WTC11 (cell line): ENCODE data around the gene PNMA8B. TPM values are rescaled to one million over a fixed set of nuclear protein-coding genes. Genes with fewer than 3 reads are reported as not detected.

Experiments
- ATAC-seq: fragments of 200-7000 bp; cut with Tn5 transposase; 2 replicates; pipeline ENCODE4 v1.10.0; 2021; ENCODE audit warnings: mild to moderate bottlenecking, moderate library complexity
- CTCF ChIA-PET: fragments of 300-600 bp; sonication (Branson Sonifier 250); formaldehyde crosslinking; loops from one replicate; lab custom pipeline; 2021; ENCODE audit warnings: antibody characterized with exemption; lab: Charles Lee
- POLR2A ChIA-PET: fragments of 350-600 bp; sonication (Branson Sonifier 250); formaldehyde crosslinking; loops from one replicate; lab custom pipeline; 2021; ENCODE audit warnings: antibody characterized with exemption; lab: Charles Lee
- DNase-seq: peaks from one replicate; pipeline ENCODE4 v3.0.0; 2021; ENCODE audit warnings: low spot score
- H3K27ac Mint-ChIP-seq: 2 replicates; pipeline ENCODE4 v1.8.0; 2021; ENCODE audit warnings: mixed read lengths
- H3K27me3 Mint-ChIP-seq: 2 replicates; pipeline ENCODE4 v1.8.0; 2021; ENCODE audit warnings: low read depth, mild to moderate bottlenecking, moderate library complexity, mixed read lengths
- H3K36me3 Mint-ChIP-seq: 2 replicates; pipeline ENCODE4 v1.8.0; 2021; ENCODE audit warnings: mixed read lengths
- H3K4me1 Mint-ChIP-seq: 2 replicates; pipeline ENCODE4 v1.8.0; 2022; ENCODE audit warnings: mixed read lengths
- H3K4me3 Mint-ChIP-seq: 2 replicates; pipeline ENCODE4 v1.8.0; 2021; ENCODE audit warnings: mild to moderate bottlenecking, moderate library complexity, mixed read lengths
- H3K9me3 Mint-ChIP-seq: 2 replicates; pipeline ENCODE4 v1.8.0; 2021; ENCODE audit warnings: mixed read lengths
- CBFB ChIP-seq: sonication (generic); formaldehyde crosslinking; IDR thresholded peaks from 2 replicates; pipeline ENCODE4 v1.8.1; 2022; ENCODE audit warnings: mild to moderate bottlenecking, low read depth, missing genetic modification reagents
- ESRRA ChIP-seq: sonication (generic); formaldehyde crosslinking; IDR thresholded peaks from 2 replicates; pipeline ENCODE4 v1.8.1; 2022; ENCODE audit warnings: mild to moderate bottlenecking, missing genetic modification reagents, borderline replicate concordance
- FOXK1 ChIP-seq: sonication (generic); formaldehyde crosslinking; IDR thresholded peaks from 2 replicates; pipeline ENCODE4 v1.8.0; 2022; ENCODE audit warnings: mild to moderate bottlenecking, moderate library complexity, missing genetic modification reagents
- FOXP1 ChIP-seq: sonication (generic); formaldehyde crosslinking; IDR thresholded peaks from 2 replicates; pipeline ENCODE4 v1.8.0; 2022; ENCODE audit warnings: missing genetic modification reagents, mild to moderate bottlenecking, moderate library complexity, borderline replicate concordance
- GTF2I ChIP-seq: fragments of 250-450 bp; sonication (Bioruptor Pico); conservative IDR thresholded peaks from 2 replicates; pipeline ENCODE4 v1.4.0; 2021; ENCODE audit warnings: mild to moderate bottlenecking
- TEAD1 ChIP-seq: sonication (generic); formaldehyde crosslinking; IDR thresholded peaks from 2 replicates; pipeline ENCODE4 v1.8.0; 2022; ENCODE audit warnings: mild to moderate bottlenecking, missing genetic modification reagents
- ZNF121 ChIP-seq: sonication (generic); formaldehyde crosslinking; IDR thresholded peaks from 2 replicates; pipeline ENCODE4 v1.8.0; 2023; ENCODE audit warnings: missing genetic modification reagents
- ZNF138 ChIP-seq: sonication (generic); formaldehyde crosslinking; conservative IDR thresholded peaks from 2 replicates; pipeline ENCODE4 v1.8.1; 2022; ENCODE audit warnings: mild to moderate bottlenecking, moderate library complexity, missing genetic modification reagents
- ZNF263 ChIP-seq: sonication (generic); formaldehyde crosslinking; IDR thresholded peaks from 2 replicates; pipeline ENCODE4 v1.8.1; 2022; ENCODE audit warnings: low read depth, mild to moderate bottlenecking, moderate library complexity, missing genetic modification reagents
- total RNA-seq: library from RNA; stranded (reverse); gene quantifications from 3 replicates; pipeline ENCODE4 v1.2.3, GENCODE V29; 2021
- TF ChIP-seq, protein P1 (sequence below): sonication (generic); formaldehyde crosslinking; IDR thresholded peaks from 2 replicates; pipeline ENCODE4 v1.8.0; 2022; ENCODE audit warnings: mild to moderate bottlenecking, missing genetic modification reagents
- TF ChIP-seq, protein P2 (sequence below): sonication (generic); formaldehyde crosslinking; IDR thresholded peaks from 2 replicates; pipeline ENCODE4 v1.8.1; 2022; ENCODE audit warnings: mild to moderate bottlenecking, missing genetic modification reagents, moderate library complexity, borderline replicate concordance
- TF ChIP-seq, protein P3 (sequence below): fragments of 200-600 bp; IDR thresholded peaks from 2 replicates; pipeline ENCODE4 v1.8.0; 2022; ENCODE audit warnings: antibody characterized with exemption
- TF ChIP-seq, protein P4 (sequence below): sonication (generic); formaldehyde crosslinking; IDR thresholded peaks from 2 replicates; pipeline ENCODE4 v1.8.1; 2023; ENCODE audit warnings: mild to moderate bottlenecking, missing genetic modification reagents, moderate library complexity
- TF ChIP-seq, protein P5 (sequence below): sonication (generic); formaldehyde crosslinking; IDR thresholded peaks from 2 replicates; pipeline ENCODE4 v1.8.0; 2022; ENCODE audit warnings: missing genetic modification reagents
- TF ChIP-seq, protein P6 (sequence below): fragments of 250-450 bp; sonication (Bioruptor Pico); IDR thresholded peaks from 2 replicates; pipeline ENCODE4 v2.1.2; 2022; ENCODE audit warnings: mild to moderate bottlenecking, moderate library complexity
- TF ChIP-seq, protein P7 (sequence below): fragments of 250-450 bp; sonication (Bioruptor Pico); IDR thresholded peaks from 2 replicates; pipeline ENCODE4 v1.8.0; 2021; ENCODE audit warnings: mild to moderate bottlenecking
- TF ChIP-seq, protein P8 (sequence below): sonication (generic); formaldehyde crosslinking; conservative IDR thresholded peaks from 2 replicates; pipeline ENCODE4 v1.8.1; 2023; ENCODE audit warnings: mild to moderate bottlenecking, low read depth, missing genetic modification reagents, moderate library complexity
- TF ChIP-seq, protein P9 (sequence below): sonication (generic); formaldehyde crosslinking; IDR thresholded peaks from 2 replicates; pipeline ENCODE4 v1.8.1; 2022; ENCODE audit warnings: missing genetic modification reagents, borderline replicate concordance

PNMA8B gene
- total RNA-seq, 1 experiment from 2014 or later, result 2.8 TPM

DNA sequence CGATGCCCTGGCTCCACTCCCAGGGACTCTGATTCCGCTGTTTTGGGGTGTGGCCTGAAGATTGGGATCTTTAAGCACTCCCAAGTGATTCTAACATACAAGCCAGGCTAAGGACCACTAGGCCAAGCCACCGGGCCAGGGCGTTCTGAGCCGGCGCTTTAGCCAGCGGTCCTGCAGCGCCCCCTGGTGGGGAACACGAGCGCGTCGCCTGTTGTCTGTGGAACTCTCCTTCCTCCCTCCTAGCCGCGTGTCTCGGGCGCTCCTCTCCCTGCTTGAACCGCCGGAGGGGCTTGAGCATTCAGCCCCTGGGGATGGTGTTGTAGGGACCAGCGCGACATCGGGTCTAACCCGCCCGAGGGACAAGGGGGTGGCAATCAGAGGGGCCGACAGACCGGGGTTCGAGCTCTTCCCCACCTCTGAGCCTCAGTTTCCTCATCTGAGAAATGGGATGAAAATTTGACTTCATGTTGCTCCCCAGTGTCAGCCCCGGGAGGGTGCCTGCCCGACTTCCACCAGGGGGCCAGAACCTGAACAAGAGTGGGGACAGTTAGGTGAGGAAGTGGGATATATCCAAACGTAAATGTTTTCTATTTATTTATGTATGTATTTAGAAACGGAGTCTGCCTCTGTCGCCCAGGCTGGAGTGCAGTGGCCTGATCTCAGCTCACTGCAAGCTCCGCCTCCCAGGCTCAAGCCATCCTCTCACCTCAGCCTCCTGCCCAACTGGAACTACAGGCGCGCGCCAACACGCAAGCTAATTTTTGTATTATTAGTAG lies 18.0 kb upstream of the PNMA8B start:
- ATAC-seq, result peak; percentile 84
- Mint-ChIP-seq H3K4me1 (0 out of 2 replicates have a peak, but pooled peaks cover 2% of the 10 kb centered on the region), H3K4me3 (no peak overlapping the region), H3K27ac (no peak overlapping the region), H3K36me3 (no peaks in the 10 kb centered on the region), H3K27me3 (no peaks in the 10 kb centered on the region), H3K9me3 (peaks cover 10% of the 10 kb centered on the region)
- TF ChIP-seq TEAD1 (CRISPR knock-in tag) (0 out of 2 replicates have a peak, but pooled peaks have one; percentile 53), ZNF121 (no peak), FOXK1 (CRISPR knock-in tag) (0 out of 2 replicates have a peak, but pooled peaks have one; percentile 31), CBFB (no peak), ZNF263 (peak; percentile 99), FOXP1 (CRISPR knock-in tag) (peak; percentile 29; the same call in 1 of the 2 replicates), GTF2I (peak; percentile 98)
- TF ChIP-seq, protein P1, sequence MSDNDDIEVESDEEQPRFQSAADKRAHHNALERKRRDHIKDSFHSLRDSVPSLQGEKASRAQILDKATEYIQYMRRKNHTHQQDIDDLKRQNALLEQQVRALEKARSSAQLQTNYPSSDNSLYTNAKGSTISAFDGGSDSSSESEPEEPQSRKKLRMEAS (CRISPR knock-in tag), result peak; percentile 74
- TF ChIP-seq, protein P2, sequence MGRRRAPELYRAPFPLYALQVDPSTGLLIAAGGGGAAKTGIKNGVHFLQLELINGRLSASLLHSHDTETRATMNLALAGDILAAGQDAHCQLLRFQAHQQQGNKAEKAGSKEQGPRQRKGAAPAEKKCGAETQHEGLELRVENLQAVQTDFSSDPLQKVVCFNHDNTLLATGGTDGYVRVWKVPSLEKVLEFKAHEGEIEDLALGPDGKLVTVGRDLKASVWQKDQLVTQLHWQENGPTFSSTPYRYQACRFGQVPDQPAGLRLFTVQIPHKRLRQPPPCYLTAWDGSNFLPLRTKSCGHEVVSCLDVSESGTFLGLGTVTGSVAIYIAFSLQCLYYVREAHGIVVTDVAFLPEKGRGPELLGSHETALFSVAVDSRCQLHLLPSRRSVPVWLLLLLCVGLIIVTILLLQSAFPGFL, result no peak
- TF ChIP-seq, protein P3, sequence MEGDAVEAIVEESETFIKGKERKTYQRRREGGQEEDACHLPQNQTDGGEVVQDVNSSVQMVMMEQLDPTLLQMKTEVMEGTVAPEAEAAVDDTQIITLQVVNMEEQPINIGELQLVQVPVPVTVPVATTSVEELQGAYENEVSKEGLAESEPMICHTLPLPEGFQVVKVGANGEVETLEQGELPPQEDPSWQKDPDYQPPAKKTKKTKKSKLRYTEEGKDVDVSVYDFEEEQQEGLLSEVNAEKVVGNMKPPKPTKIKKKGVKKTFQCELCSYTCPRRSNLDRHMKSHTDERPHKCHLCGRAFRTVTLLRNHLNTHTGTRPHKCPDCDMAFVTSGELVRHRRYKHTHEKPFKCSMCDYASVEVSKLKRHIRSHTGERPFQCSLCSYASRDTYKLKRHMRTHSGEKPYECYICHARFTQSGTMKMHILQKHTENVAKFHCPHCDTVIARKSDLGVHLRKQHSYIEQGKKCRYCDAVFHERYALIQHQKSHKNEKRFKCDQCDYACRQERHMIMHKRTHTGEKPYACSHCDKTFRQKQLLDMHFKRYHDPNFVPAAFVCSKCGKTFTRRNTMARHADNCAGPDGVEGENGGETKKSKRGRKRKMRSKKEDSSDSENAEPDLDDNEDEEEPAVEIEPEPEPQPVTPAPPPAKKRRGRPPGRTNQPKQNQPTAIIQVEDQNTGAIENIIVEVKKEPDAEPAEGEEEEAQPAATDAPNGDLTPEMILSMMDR, result peak; percentile 93
- CTCF ChIA-PET, result interaction anchor here (0.6 to 1.5 kb wide), 5 partner anchors 18 to 112 kb away, joined by 3 to 9 read pairs (median 4); partner anchors contain the start of gene PNMA8B
- peak; percentile 90 for DNase-seq
- POLR2A ChIA-PET, result no interaction called here

DNA sequence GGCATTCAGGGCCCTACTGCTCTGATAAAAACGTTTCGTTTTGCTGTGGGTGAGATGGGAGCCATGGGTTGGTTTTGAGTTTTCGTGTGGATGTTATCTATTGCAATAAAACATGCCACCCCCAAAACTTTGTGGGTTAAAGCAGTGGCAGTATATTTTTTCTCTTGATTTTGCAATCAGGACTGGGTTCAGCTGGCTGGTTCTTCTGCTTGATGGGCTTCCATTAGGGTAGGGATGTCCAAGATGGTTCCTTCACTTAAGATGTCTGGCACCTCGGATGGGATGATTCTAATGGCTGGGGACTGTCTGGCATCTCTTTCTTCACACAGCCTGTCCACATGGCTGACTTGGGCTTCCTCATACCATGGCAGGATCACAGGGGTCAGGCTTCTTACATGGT lies 15.6 kb upstream of the PNMA8B start:
- Mint-ChIP-seq H3K4me1 (0 out of 2 replicates have a peak, but pooled peaks cover 2% of the 10 kb centered on the region), H3K27ac (no peak overlapping the region), H3K27me3 (no peaks in the 10 kb centered on the region; the same call in 1 of the 2 replicates), H3K9me3 (peaks cover 10% of the 10 kb centered on the region), H3K36me3 (no peaks in the 10 kb centered on the region), H3K4me3 (no peak overlapping the region)
- no peak for DNase-seq
- POLR2A ChIA-PET, result no interaction called here
- CTCF ChIA-PET, result interaction anchor here (0.8 to 2.2 kb wide), 2 partner anchors 109 to 115 kb away, joined by 4 to 15 read pairs; no protein-coding TSS in a partner anchor
- ATAC-seq, result no peak
- TF ChIP-seq, protein P4, sequence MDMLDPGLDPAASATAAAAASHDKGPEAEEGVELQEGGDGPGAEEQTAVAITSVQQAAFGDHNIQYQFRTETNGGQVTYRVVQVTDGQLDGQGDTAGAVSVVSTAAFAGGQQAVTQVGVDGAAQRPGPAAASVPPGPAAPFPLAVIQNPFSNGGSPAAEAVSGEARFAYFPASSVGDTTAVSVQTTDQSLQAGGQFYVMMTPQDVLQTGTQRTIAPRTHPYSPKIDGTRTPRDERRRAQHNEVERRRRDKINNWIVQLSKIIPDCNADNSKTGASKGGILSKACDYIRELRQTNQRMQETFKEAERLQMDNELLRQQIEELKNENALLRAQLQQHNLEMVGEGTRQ (CRISPR knock-in tag), result no peak
- no peak for TF ChIP-seq ZNF121
- TF ChIP-seq, protein P5, sequence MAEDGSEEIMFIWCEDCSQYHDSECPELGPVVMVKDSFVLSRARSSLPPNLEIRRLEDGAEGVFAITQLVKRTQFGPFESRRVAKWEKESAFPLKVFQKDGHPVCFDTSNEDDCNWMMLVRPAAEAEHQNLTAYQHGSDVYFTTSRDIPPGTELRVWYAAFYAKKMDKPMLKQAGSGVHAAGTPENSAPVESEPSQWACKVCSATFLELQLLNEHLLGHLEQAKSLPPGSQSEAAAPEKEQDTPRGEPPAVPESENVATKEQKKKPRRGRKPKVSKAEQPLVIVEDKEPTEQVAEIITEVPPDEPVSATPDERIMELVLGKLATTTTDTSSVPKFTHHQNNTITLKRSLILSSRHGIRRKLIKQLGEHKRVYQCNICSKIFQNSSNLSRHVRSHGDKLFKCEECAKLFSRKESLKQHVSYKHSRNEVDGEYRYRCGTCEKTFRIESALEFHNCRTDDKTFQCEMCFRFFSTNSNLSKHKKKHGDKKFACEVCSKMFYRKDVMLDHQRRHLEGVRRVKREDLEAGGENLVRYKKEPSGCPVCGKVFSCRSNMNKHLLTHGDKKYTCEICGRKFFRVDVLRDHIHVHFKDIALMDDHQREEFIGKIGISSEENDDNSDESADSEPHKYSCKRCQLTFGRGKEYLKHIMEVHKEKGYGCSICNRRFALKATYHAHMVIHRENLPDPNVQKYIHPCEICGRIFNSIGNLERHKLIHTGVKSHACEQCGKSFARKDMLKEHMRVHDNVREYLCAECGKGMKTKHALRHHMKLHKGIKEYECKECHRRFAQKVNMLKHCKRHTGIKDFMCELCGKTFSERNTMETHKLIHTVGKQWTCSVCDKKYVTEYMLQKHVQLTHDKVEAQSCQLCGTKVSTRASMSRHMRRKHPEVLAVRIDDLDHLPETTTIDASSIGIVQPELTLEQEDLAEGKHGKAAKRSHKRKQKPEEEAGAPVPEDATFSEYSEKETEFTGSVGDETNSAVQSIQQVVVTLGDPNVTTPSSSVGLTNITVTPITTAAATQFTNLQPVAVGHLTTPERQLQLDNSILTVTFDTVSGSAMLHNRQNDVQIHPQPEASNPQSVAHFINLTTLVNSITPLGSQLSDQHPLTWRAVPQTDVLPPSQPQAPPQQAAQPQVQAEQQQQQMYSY (CRISPR knock-in tag), result no peak
- TF ChIP-seq, protein P6, sequence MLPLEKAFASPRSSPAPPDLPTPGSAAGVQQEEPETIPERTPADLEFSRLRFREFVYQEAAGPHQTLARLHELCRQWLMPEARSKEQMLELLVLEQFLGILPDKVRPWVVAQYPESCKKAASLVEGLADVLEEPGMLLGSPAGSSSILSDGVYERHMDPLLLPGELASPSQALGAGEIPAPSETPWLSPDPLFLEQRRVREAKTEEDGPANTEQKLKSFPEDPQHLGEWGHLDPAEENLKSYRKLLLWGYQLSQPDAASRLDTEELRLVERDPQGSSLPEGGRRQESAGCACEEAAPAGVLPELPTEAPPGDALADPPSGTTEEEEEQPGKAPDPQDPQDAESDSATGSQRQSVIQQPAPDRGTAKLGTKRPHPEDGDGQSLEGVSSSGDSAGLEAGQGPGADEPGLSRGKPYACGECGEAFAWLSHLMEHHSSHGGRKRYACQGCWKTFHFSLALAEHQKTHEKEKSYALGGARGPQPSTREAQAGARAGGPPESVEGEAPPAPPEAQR, result no peak
- TF ChIP-seq, protein P7, sequence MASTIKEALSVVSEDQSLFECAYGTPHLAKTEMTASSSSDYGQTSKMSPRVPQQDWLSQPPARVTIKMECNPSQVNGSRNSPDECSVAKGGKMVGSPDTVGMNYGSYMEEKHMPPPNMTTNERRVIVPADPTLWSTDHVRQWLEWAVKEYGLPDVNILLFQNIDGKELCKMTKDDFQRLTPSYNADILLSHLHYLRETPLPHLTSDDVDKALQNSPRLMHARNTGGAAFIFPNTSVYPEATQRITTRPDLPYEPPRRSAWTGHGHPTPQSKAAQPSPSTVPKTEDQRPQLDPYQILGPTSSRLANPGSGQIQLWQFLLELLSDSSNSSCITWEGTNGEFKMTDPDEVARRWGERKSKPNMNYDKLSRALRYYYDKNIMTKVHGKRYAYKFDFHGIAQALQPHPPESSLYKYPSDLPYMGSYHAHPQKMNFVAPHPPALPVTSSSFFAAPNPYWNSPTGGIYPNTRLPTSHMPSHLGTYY (CRISPR knock-in tag), result no peak
- TF ChIP-seq ZNF138 (CRISPR knock-in tag), result no peak
- TF ChIP-seq, protein P8, sequence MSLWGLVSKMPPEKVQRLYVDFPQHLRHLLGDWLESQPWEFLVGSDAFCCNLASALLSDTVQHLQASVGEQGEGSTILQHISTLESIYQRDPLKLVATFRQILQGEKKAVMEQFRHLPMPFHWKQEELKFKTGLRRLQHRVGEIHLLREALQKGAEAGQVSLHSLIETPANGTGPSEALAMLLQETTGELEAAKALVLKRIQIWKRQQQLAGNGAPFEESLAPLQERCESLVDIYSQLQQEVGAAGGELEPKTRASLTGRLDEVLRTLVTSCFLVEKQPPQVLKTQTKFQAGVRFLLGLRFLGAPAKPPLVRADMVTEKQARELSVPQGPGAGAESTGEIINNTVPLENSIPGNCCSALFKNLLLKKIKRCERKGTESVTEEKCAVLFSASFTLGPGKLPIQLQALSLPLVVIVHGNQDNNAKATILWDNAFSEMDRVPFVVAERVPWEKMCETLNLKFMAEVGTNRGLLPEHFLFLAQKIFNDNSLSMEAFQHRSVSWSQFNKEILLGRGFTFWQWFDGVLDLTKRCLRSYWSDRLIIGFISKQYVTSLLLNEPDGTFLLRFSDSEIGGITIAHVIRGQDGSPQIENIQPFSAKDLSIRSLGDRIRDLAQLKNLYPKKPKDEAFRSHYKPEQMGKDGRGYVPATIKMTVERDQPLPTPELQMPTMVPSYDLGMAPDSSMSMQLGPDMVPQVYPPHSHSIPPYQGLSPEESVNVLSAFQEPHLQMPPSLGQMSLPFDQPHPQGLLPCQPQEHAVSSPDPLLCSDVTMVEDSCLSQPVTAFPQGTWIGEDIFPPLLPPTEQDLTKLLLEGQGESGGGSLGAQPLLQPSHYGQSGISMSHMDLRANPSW (CRISPR knock-in tag), result no peak
- TF ChIP-seq, protein P9, sequence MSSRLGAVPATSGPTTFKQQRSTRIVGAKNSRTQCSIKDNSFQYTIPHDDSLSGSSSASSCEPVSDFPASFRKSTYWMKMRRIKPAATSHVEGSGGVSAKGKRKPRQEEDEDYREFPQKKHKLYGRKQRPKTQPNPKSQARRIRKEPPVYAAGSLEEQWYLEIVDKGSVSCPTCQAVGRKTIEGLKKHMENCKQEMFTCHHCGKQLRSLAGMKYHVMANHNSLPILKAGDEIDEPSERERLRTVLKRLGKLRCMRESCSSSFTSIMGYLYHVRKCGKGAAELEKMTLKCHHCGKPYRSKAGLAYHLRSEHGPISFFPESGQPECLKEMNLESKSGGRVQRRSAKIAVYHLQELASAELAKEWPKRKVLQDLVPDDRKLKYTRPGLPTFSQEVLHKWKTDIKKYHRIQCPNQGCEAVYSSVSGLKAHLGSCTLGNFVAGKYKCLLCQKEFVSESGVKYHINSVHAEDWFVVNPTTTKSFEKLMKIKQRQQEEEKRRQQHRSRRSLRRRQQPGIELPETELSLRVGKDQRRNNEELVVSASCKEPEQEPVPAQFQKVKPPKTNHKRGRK (CRISPR knock-in tag), result no peak
- TF ChIP-seq ESRRA (CRISPR knock-in tag), result no peak
